Upper lobe of right lung (tissue), 1 donor: ENCODE results near the gene RBFOX1. TPM values are rescaled to one million over a fixed set of nuclear protein-coding genes. Genes with fewer than 3 reads are reported as not detected.

Experiments
- ATAC-seq: fragments of 200-7000 bp; cut with Tn5 transposase; one replicate; pipeline ENCODE4 v1.9.1; 2020; ENCODE audit warnings: mild to moderate bottlenecking, moderate library complexity
- DNase-seq: peaks from one replicate; pipeline ENCODE4 v3.0.0-alpha.2; 2020
- H3K27ac ChIP-seq: fragments of 200-600 bp; one replicate; pipeline ENCODE4 v1.8.0; 2022
- H3K27me3 ChIP-seq: fragments of 200-600 bp; one replicate; pipeline ENCODE4 v1.8.0; 2022; ENCODE audit warnings: mild to moderate bottlenecking
- H3K36me3 ChIP-seq: fragments of 200-600 bp; one replicate; pipeline ENCODE4 v1.8.0; 2022
- H3K4me1 ChIP-seq: fragments of 200-600 bp; one replicate; pipeline ENCODE4 v1.8.0; 2022
- H3K4me3 ChIP-seq: fragments of 200-600 bp; one replicate; pipeline ENCODE4 v1.8.0; 2022; ENCODE audit warnings: mild to moderate bottlenecking
- H3K9me3 ChIP-seq: fragments of 200-600 bp; one replicate; pipeline ENCODE4 v1.8.0; 2022
- intact Hi-C: fragments of 100-400 bp; cut with DNase I; formaldehyde crosslinking; loops from one replicate; pipeline ENCODE4 v1.11.0; 2022
- total RNA-seq: library from RNA; stranded (reverse); fragmentation: NEBNext Ultra II Directional; extraction: Animal tissue kit (Norgen Biotek cat#: 25700); gene quantifications from one replicate; pipeline ENCODE4 v1.2.1, GENCODE V29; 2021
- TF ChIP-seq, protein P1 (sequence below): fragments of 200-600 bp; IDR thresholded peaks from one replicate; pipeline ENCODE4 v1.8.0; 2022; ENCODE audit warnings: antibody characterized with exemption
- donor health status: DM: no; HTN: yes; CAD: no; lungs with severe emphysema.

Gene RBFOX1
- total RNA-seq, 1 donor from 2014 or later: not detected

DNA sequence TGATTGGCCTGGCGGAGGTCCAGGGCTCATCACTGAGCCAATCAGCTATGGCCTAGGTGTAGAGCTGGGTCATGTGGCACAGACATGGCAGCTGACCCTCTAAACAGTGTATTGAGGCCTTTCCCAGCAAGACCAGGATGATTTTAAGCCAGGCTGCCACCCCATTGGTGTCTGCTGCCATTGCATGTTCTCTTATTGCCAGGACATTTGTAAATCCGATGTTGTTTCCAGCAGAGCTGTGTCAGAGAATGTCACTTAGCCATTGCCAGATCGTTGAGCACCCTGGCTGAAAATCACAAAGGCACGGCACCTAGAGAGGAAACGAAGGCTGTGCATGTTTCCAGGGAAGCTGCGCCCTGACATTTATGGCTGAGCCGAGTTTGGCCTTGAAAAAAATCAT is 33.4 kb downstream of the RBFOX1 start:
- intact Hi-C loops: no loop called here
- no peak for ATAC-seq
- Histone ChIP-seq H3K27me3 (no peaks in the 10 kb centered on the region), H3K27ac (no peak overlapping the region), H3K4me1 (no peaks in the 10 kb centered on the region), H3K36me3 (no peaks in the 10 kb centered on the region), H3K4me3 (no peak overlapping the region), H3K9me3 (no peaks in the 10 kb centered on the region)
- TF ChIP-seq, protein P1, sequence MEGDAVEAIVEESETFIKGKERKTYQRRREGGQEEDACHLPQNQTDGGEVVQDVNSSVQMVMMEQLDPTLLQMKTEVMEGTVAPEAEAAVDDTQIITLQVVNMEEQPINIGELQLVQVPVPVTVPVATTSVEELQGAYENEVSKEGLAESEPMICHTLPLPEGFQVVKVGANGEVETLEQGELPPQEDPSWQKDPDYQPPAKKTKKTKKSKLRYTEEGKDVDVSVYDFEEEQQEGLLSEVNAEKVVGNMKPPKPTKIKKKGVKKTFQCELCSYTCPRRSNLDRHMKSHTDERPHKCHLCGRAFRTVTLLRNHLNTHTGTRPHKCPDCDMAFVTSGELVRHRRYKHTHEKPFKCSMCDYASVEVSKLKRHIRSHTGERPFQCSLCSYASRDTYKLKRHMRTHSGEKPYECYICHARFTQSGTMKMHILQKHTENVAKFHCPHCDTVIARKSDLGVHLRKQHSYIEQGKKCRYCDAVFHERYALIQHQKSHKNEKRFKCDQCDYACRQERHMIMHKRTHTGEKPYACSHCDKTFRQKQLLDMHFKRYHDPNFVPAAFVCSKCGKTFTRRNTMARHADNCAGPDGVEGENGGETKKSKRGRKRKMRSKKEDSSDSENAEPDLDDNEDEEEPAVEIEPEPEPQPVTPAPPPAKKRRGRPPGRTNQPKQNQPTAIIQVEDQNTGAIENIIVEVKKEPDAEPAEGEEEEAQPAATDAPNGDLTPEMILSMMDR: no peak
- no peak for DNase-seq

- ATAC-seq: no peak
- Histone ChIP-seq H3K27me3 (no peaks in the 10 kb centered on the region), H3K4me1 (no peaks in the 10 kb centered on the region), H3K9me3 (no peaks in the 10 kb centered on the region), H3K4me3 (no peak overlapping the region), H3K27ac (no peak overlapping the region), H3K36me3 (no peaks in the 10 kb centered on the region)
- intact Hi-C loops: no loop called here
- no peak for DNase-seq
- TF ChIP-seq, protein P1: no peak
Observed at GRCh38 chr16:7366993-7367880, 34.6 kb downstream of the RBFOX1 start.

DNA sequence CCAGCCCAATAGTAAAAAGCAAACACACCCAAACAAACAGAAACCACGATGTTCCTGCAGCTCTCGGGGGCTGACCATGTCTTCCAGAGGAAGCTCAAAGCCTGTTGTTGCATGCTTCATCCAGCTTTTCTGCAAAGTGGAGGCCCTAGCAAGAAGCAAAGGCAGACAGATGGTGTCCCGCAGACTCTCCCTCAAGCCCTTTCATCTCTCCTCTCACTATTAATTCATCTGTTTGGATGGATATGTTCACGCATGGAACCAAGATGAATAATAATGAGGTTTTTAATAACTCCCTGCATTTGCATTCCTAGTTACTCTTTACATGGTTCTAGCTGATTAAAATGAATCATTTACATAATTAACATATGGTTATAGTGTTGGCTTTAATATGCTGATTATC is 36.6 kb downstream of the RBFOX1 start:
- Histone ChIP-seq H3K4me3 (no peak overlapping the region), H3K9me3 (no peaks in the 10 kb centered on the region), H3K27me3 (no peaks in the 10 kb centered on the region), H3K4me1 (no peaks in the 10 kb centered on the region), H3K36me3 (no peaks in the 10 kb centered on the region), H3K27ac (no peak overlapping the region)
- intact Hi-C loops: no loop called here
- ATAC-seq: no peak
- TF ChIP-seq, protein P1: no peak
- no peak for DNase-seq

- intact Hi-C loops: no loop called here
- TF ChIP-seq, protein P1: no peak
Observed at GRCh38 chr16:7372095-7372494, 39.5 kb downstream of the RBFOX1 start.

DNA sequence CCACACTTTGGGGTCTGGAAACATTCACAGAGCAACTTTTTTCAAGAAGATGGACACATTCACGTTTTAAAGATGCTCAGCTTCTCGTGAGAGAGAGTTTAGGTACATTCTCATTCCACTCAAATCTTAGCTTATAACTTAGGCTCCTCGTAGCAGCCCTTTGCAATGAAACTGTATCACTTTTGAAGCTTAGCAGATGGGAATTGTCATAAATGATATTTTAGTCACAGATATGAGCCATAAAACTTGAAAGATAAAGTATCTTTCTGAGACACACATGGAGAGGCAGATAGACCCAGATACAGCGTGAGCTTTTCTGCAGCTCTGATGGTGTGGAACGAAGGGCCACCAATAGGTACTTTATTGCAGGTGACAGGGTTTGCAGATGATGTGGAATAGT is 41.1 kb downstream of the RBFOX1 start:
- intact Hi-C loops: no loop called here
- ATAC-seq: no peak

More at GRCh38 chr16:7372095-7372494, 39.5 kb downstream of the RBFOX1 start:
- H3K36me3 ChIP-seq: no peaks in the 10 kb centered on the region
- no peak for DNase-seq
- H3K4me3 ChIP-seq: no peak overlapping the region
- H3K27me3 ChIP-seq: no peaks in the 10 kb centered on the region
- no peak for ATAC-seq
- H3K4me1 ChIP-seq: no peaks in the 10 kb centered on the region
- H3K27ac ChIP-seq: no peak overlapping the region
- H3K9me3 ChIP-seq: no peaks in the 10 kb centered on the region

More for the DNA sequence above, 41.1 kb downstream of the RBFOX1 start:
- no peak for DNase-seq
- Histone ChIP-seq H3K36me3 (no peaks in the 10 kb centered on the region), H3K27ac (no peak overlapping the region), H3K4me3 (no peak overlapping the region), H3K4me1 (no peaks in the 10 kb centered on the region), H3K27me3 (no peaks in the 10 kb centered on the region), H3K9me3 (no peaks in the 10 kb centered on the region)
- TF ChIP-seq, protein P1: no peak
